ENCODE results near the gene ZNF783.

The ZNF783 gene

GRCh38 chr7:149283321-149283720 is 21.3 kb downstream of the ZNF783 start:
- peak; percentile 6 for DNase-seq

- no peak for DNase-seq
These were observed 22.3 kb downstream of the ZNF783 start for GRCh38 chr7:149284343-149284742.

- peak; percentile 87 for DNase-seq
These were observed 23.0 kb downstream of the ZNF783 start for GRCh38 chr7:149284850-149285585.

GRCh38 chr7:149285603-149286002 is 23.6 kb downstream of the ZNF783 start:
- no peak for DNase-seq

- DNase-seq = no peak
These were observed 24.9 kb downstream of the ZNF783 start for GRCh38 chr7:149286811-149287400.

- DNase-seq = no peak
These were observed 25.6 kb downstream of the ZNF783 start for GRCh38 chr7:149287622-149288021.

- DNase-seq = no peak
These were observed 27.3 kb downstream of the ZNF783 start for GRCh38 chr7:149289262-149289661.

GRCh38 chr7:149289856-149290255 is 27.9 kb downstream of the ZNF783 start:
- DNase-seq = no peak

- DNase-seq = peak; percentile 55
These were observed 29.2 kb downstream of the ZNF783 start for GRCh38 chr7:149291036-149291780.

GRCh38 chr7:149291781-149292461 is 29.9 kb downstream of the ZNF783 start:
- DNase-seq = no peak

- no peak for DNase-seq
These were observed 30.4 kb downstream of the ZNF783 start for GRCh38 chr7:149292462-149292823.

- no peak for DNase-seq
These were observed 31.3 kb downstream of the ZNF783 start for GRCh38 chr7:149293338-149293737.

- no peak for DNase-seq
These were observed 32.1 kb downstream of the ZNF783 start for GRCh38 chr7:149293946-149294633.

GRCh38 chr7:149294634-149295480 is 32.9 kb downstream of the ZNF783 start:
- DNase-seq = no peak

GRCh38 chr7:149295481-149295850 is 33.5 kb downstream of the ZNF783 start:
- no peak for DNase-seq

- no peak for DNase-seq
These were observed 34.4 kb downstream of the ZNF783 start for GRCh38 chr7:149296368-149296767.

GRCh38 chr7:149297034-149297755 is 35.2 kb downstream of the ZNF783 start:
- DNase-seq = no peak

- DNase-seq = no peak
These were observed 38.8 kb downstream of the ZNF783 start for GRCh38 chr7:149300620-149301285.

GRCh38 chr7:149302222-149302621 is 40.2 kb downstream of the ZNF783 start:
- no peak for DNase-seq

- DNase-seq = no peak
These were observed 40.9 kb downstream of the ZNF783 start for GRCh38 chr7:149302865-149303264.

- DNase-seq = no peak
These were observed 42.0 kb downstream of the ZNF783 start for GRCh38 chr7:149304006-149304405.
